Stimulated activated CD8-positive, alpha-beta memory T cell treated with anti-CD3 and anti-CD28 coated beads, Interleukin-12 subunit alpha, Interleukin-12 subunit beta, amount 100 ng/mL, for 24 hours (primary cell): Measurements from ENCODE around the gene DOCK4.

Source experiments
- DNase-seq: peaks from one replicate; pipeline ENCODE4 v3.0.0-alpha.2; 2020; ENCODE audit errors: extremely low read depth

The DOCK4 gene

GRCh38 chr7:111730476-111731300 lies 475.5 kb downstream of the DOCK4 start:
- DNase-seq, result no peak

GRCh38 chr7:111730057-111730456 lies 476.1 kb downstream of the DOCK4 start:
- no peak for DNase-seq

- no peak for DNase-seq
Observed at GRCh38 chr7:111729483-111729882, 476.7 kb downstream of the DOCK4 start.

GRCh38 chr7:111728635-111728995 lies 477.6 kb downstream of the DOCK4 start:
- no peak for DNase-seq

- no peak for DNase-seq
Observed at GRCh38 chr7:111727905-111728634, 478.1 kb downstream of the DOCK4 start.

- no peak for DNase-seq
Observed at GRCh38 chr7:111718886-111719285, 487.3 kb downstream of the DOCK4 start.

- DNase-seq, result no peak
Observed at GRCh38 chr7:111711426-111712065, 494.7 kb downstream of the DOCK4 start.

GRCh38 chr7:111710839-111711380 lies 495.3 kb downstream of the DOCK4 start:
- DNase-seq, result no peak

GRCh38 chr7:111708072-111708471 lies 498.1 kb downstream of the DOCK4 start:
- no peak for DNase-seq

- no peak for DNase-seq
Observed at GRCh38 chr7:111705807-111706206, 500.4 kb downstream of the DOCK4 start.

- no peak for DNase-seq
Observed at GRCh38 chr7:111697771-111698170, 508.4 kb downstream of the DOCK4 start.

GRCh38 chr7:111694376-111694775 lies 511.8 kb downstream of the DOCK4 start:
- DNase-seq, result no peak

- DNase-seq, result no peak
Observed at GRCh38 chr7:111690364-111691111, 515.7 kb downstream of the DOCK4 start.

- no peak for DNase-seq
Observed at GRCh38 chr7:111685349-111685748, 520.9 kb downstream of the DOCK4 start.

GRCh38 chr7:111682588-111683340 lies 523.4 kb downstream of the DOCK4 start:
- DNase-seq, result no peak

GRCh38 chr7:111681242-111681641 lies 525.0 kb downstream of the DOCK4 start:
- no peak for DNase-seq

- DNase-seq, result no peak
Observed at GRCh38 chr7:111678986-111679385, 527.2 kb downstream of the DOCK4 start.

- no peak for DNase-seq
Observed at GRCh38 chr7:111678281-111678680, 527.9 kb downstream of the DOCK4 start.

- DNase-seq, result no peak
Observed at GRCh38 chr7:111677848-111678247, 528.4 kb downstream of the DOCK4 start.

GRCh38 chr7:111676811-111677210 lies 529.4 kb downstream of the DOCK4 start:
- DNase-seq, result no peak
